Germinal center (tissue), 1 donor: Measurements from ENCODE around the gene LRR1.
"Not testable (repeated sequence)": the region's sequence is repeated elsewhere in the genome, so short reads cannot be mapped to it uniquely, and the experiment has no call there.

Experiments used
- DNase-seq: peaks from one replicate; pipeline ENCODE4 v3.0.0; 2012; ENCODE audit warnings: mixed read lengths, low spot score

The LRR1 gene

GRCh38 chr14:49586673-49587460, 11.9 kb upstream of the LRR1 start:
- DNase-seq = peak; percentile 49

GRCh38 chr14:49589387-49589786, 9.4 kb upstream of the LRR1 start:
- no peak for DNase-seq

DNA sequence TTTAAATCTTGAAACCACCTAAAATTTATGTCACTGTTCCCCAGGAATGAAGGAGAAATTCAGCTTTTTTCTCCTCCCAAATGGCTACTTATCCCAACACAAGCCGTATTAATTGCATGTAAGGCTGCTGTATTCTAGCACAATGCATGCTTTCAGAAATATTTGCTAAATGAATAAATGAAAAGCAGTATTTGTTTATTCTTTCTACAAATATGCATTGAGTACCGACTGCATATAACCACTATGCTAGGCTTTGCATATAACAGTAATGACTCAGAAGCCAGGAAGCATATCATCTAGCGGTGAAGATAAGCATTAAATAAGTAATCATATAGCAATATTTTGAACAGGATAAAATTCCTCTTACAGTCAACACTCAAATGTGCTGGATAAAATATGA, 5.7 kb upstream of the LRR1 start:
- peak; percentile 22 for DNase-seq

DNA sequence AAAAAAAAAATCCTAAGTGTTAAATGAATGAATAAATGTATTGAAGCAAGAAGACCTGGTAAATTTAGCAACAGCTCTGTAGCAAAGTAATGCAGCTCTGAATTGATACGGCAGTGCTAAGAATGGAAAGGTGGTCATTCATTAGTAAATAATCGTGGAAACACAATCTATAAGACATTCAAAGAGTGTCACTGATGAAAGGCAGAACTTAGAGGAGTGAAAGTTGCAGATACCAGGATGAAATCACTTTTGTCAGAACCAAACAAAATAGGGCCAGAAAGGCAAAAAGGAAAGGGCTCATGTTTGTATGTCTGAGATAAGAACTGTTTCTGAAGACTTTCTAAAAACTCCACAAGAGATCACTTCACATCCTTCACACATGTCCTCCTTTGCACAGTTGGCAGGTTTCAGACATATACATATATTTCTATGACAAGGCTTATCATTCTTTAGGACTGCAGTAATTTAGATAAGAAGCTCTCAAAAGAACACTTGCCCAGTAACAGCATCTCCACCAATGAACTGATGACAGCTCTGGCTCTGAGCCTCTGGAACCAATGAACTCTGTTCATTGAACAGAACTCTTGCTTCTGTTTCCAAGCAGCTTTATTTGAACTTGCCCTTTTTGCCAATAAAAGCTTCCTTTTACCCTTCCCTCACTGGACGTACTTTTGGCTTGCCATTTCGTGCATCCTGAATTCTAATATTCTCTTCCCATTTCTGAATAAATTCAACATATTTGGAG, 4.2 kb upstream of the LRR1 start:
- peak; percentile 41 for DNase-seq

GRCh38 chr14:49598189-49598484, 603 bp upstream of the LRR1 start:
- no peak for DNase-seq

- DNase-seq = no peak
Measured at GRCh38 chr14:49607583-49607982, 8.8 kb downstream of the LRR1 start.

DNA sequence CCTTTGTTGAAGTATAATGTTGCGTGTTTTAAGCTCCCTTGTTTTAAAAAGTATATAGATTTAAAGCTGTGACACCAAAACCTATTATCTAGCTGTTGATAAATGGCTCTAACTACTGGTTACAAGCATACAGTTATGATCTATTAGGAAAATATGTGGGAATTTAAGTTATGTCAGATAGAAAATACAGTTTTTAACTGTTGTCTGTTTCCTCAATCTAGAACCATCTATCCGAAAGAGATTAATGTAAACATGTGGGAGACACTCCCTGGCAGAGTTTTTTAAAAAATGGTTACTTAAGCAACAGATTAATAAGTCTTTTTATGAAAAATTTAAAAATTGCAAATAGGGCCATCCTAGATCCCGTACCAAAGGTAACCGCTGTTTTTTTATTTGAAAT, 13.5 kb downstream of the LRR1 start:
- no peak for DNase-seq

- no peak for DNase-seq
Measured at GRCh38 chr14:49612671-49613070, 13.9 kb downstream of the LRR1 start.

DNA sequence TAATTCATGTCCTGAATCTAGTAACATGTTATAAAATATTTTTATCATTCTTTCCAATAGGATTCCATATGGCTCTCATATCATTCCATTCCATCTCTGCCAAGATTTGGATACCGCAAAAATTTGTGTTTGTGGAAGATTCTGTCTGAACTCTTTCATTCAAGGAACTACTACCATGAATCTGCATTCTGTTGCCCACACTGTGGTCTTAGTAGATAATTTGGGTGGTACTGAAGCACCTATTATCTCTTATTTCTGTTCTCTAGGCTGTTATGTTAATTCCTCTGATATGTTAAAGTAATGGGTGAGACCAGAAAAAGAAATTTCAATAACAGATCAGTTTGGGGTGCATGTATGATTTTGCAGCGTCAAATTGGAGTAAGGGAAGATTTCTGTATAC, 15.5 kb downstream of the LRR1 start:
- DNase-seq = no peak

- DNase-seq = no peak
Measured at GRCh38 chr14:49615776-49616175, 17.0 kb downstream of the LRR1 start.

- no peak for DNase-seq
Measured at GRCh38 chr14:49617852-49618519, 19.2 kb downstream of the LRR1 start.

DNA sequence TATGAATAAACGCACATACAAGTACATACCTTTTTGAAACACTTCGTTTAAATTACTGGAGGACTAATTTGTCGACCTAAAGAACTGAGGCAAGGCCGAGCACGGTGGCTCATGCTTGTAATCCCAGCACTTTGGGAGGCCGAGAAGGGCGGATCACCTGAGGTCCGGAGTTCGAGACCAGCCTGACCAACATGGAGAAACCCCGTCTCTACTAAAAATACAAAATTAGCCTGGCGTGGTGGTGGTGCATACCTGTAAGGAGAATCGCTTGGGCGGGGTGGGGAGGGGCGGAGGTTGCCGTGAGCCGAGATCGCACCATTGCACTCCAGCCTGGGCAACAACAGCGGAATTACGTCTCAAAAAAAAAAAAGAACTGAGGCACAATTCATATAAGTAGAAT, 20.5 kb downstream of the LRR1 start:
- not testable (repeated sequence) for DNase-seq

GRCh38 chr14:49619730-49620129, 21.0 kb downstream of the LRR1 start:
- DNase-seq = no peak

DNA sequence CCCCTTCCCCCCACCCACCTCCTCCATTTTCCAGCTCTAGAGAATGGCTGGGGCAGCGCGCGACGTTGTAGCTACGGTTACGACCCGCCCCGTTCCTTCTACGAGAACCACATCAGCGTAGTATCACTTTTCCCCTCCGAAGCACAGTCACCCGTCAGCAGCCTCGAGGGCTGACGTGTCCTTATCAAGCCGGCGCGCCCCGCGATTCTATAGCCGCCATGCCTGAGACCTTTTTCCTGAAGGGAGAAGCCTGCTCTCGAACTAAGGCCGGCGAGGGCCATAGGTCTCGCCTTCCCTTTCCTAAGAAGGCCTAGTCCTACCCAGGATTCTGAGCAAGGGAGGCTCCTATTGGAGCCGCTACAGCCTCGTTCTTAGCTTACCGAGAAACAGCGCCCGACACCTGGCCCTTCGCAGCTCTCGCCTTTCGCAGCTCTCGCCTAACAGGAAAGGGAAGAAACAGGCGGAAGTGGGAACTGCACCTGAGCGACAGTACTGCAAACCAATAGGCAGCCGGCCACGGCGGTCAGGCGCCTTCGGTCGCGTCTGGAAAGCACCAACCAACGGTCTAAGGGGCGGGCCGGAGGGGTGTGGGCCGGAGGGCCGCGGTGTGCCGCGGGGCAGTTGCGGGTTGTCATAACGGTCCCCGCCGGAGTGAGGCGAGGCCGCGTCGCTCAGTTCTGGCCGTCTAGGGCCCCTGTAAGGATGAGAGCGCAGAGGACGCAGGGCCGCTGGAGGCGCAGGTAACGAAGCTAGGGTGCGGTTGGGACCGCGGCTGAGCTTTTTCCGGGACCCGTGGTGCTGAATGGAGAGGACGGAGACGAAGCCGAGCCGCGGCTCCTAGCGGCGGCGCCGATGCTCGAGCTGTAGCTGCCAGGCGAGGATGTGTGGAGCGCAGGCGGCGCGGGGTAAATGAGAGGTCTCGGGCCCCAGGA, 21.7 kb downstream of the LRR1 start, which contains the start of the genes MGAT2 and RPL36AL:
MGAT2 (plus strand) TSS at position 618 of the 932 bp plus-strand sequence. CDS start 470 bp downstream, outside the sequence.
RPL36AL (minus strand) TSS at position 445 of the 932 bp plus-strand sequence. CDS start 1,522 bp downstream, outside the sequence.
- peak; percentile 97 for DNase-seq

- peak; percentile 55 for DNase-seq
Measured at GRCh38 chr14:49621114-49621881, 22.6 kb downstream of the LRR1 start.

DNA sequence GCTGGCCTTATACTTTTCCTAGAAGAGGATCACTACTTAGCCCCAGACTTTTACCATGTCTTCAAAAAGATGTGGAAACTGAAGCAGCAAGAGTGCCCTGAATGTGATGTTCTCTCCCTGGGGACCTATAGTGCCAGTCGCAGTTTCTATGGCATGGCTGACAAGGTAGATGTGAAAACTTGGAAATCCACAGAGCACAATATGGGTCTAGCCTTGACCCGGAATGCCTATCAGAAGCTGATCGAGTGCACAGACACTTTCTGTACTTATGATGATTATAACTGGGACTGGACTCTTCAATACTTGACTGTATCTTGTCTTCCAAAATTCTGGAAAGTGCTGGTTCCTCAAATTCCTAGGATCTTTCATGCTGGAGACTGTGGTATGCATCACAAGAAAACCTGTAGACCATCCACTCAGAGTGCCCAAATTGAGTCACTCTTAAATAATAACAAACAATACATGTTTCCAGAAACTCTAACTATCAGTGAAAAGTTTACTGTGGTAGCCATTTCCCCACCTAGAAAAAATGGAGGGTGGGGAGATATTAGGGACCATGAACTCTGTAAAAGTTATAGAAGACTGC, 23.4 kb downstream of the LRR1 start:
- no peak for DNase-seq

DNA sequence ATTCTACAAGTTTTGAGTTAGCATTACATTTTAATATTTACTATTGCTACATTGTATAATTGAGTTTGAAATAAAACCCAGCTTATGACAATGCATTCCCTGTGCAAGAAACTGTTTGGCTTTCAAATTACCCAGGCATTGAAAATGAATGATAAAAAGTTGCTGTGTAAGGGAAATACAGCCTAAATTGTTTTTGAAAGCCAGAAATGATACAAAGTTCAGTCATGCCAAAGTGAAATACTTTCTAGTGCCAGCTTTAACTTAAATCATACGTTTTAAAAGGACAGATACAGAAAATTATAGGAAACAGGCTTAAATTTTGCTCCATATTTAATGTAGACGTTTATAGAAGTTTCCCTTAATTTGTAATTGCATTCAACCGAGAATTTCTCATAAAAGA, 24.6 kb downstream of the LRR1 start:
- no peak for DNase-seq

DNA sequence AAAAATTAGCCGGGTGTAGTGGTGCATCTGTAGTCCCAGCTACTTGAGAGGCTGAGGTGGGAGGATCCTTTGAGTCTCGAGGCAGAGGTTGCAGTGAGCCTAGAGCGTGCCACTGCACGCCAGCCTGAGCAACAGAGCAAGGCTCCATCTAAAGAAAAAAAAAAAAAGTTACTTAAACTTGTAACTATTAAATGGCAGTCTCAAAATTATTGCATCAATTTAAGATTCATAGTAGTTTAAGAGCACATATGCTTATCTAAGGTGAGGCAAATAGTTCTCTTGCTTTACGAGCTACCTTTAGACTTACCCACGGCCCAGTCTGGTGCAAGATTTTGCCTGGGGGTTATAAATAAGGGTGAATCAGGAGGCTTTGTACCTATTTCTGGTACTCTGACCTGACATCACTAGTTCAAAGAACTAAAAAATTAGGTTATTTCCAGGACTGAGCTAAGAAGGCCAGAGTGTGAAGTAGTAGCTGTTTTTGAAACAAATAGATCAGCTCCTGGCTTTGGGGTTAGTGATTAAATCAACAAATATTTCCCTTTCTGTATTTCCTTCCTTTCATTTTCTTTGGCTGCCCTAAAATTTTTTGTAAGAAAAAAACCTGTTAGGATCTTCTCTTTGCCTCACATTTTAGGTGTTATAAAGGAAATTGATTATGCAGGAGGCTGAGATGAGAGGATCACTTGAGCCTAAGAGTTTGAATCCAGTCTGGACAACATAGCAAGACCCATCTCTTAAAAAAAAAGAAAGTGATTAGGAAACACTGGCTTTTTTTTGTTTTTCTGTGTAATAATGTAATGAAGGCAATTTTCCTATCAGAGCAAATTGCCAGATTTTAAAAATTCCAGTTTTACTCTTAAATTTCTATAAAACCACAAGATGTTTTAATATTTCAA, 25.4 kb downstream of the LRR1 start:
- DNase-seq = no peak
